Mucosa of descending colon (tissue), 3 donors: ENCODE measurements around the gene ACTR1B. TPM values are rescaled to one million over a fixed set of nuclear protein-coding genes. Genes with fewer than 3 reads are reported as not detected.
A peak's percentile ranks its signal among the peaks of the same experiment; 100 is the strongest.
"Not testable (repeated sequence)": the region's sequence is repeated elsewhere in the genome, so short reads cannot be mapped to it uniquely, and the experiment has no call there.

Experiments
- ATAC-seq: fragments of 200-7000 bp; cut with Tn5 transposase; one replicate; pipeline ENCODE4 v1.9.1; 2020; ENCODE audit warnings: mild to moderate bottlenecking, moderate library complexity
- DNase-seq, 3 donors: peaks; one replicate each; pipeline ENCODE4 v3.0.0-alpha.2; 2020
- H3K36me3 ChIP-seq: fragments of 200-600 bp; one replicate; pipeline ENCODE4 v1.8.0; 2021; ENCODE audit warnings: low read depth, mild to moderate bottlenecking
- H3K4me1 ChIP-seq: fragments of 200-600 bp; one replicate; pipeline ENCODE4 v1.8.0; 2021; ENCODE audit warnings: low read depth, mild to moderate bottlenecking
- H3K4me3 ChIP-seq: fragments of 200-600 bp; one replicate; pipeline ENCODE4 v1.8.0; 2021; ENCODE audit warnings: mild to moderate bottlenecking
- H3K9me3 ChIP-seq: fragments of 200-600 bp; one replicate; pipeline ENCODE4 v1.8.0; 2021; ENCODE audit warnings: mild to moderate bottlenecking
- intact Hi-C, 2 donors: fragments of 100-400 bp; cut with DNase I in 1 of 2; cut with micrococcal nuclease in 1 of 2; formaldehyde crosslinking; loops; one replicate each; pipeline versions ENCODE4 v1.11.0 to v1.11.1; 2022; cut with DNase I, micrococcal nuclease
- total RNA-seq, 3 donors: library from RNA; stranded (reverse); fragmentation: NEBNext Ultra II Directional in 2 of 3; extraction: Animal tissue kit (Norgen Biotek cat#: 25700) in 2 of 3; gene quantifications; one replicate each; pipeline versions ENCODE4 v1.2.1 to v1.2.4, GENCODE V29; 2021 to 2023
- TF ChIP-seq, protein P1 (sequence below): fragments of 200-600 bp; IDR thresholded peaks from one replicate; pipeline ENCODE4 v1.8.0; 2022; ENCODE audit warnings: antibody characterized with exemption, mild to moderate bottlenecking
- donor health status: DM: no; HTN: no; CAD: no; lungs with moderate emphysema.
- donor health status: DM: no; HTN: no; CAD: no.
- donor health status: DM: no; HTN: yes; CAD: no.

ACTR1B gene
- total RNA-seq, 3 donors from 2014 or later = 63.4 to 79.7 (median 78.3) TPM

DNA sequence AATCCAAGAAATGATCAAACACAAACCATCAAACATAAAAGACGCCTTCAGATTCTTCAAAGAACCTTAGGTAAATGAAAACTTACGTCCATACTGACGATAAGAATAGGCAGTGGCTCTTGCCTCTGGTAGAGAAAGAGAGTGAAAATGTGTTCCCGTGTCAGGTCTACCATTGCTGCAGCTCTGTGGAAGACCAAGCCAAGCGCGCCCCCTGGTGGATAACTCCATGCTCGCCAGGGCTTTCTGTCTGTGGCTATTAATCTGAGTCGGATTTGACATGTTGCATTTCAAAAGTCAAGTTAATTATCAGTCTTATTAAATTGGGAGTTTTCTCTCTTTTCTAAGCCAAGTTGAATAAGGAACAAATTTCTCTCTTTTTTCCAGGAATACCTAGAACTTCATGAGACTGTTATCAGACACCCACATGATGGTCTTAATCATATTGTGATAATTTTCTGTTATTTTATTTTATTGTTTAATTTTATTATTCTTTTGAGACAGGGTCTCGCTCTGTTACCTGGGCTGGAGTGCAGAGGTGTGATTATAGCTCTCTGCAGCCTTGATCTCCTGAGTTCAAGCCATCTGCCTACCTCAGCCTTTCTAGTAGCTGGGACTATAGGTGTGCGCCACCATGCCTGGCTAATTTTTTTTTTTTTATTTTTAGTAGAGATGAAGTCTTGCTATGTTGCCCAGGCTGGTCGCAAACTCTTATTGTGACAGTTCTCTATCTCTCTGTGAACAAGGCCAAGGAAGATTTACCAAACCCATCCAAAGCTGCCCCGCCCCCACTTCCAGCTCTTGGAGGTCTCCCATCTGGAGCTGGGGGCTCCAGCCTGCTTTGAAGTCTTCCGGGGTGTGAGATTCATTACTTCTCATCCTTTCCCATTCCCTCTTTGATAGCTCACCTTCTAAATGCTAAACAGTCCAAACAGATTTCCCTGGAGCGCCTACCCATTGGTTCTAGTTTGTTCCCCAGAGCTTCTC is 33.7 kb upstream of the ACTR1B start:
- intact Hi-C loops = loop anchor here (5.0 to 10.0 kb wide), 2 partner anchors 103 to 105 kb away; no protein-coding TSS in a partner anchor
- H3K4me1 ChIP-seq = no peaks in the 10 kb centered on the region
- H3K36me3 ChIP-seq = no peaks in the 10 kb centered on the region
- H3K9me3 ChIP-seq = no peaks in the 10 kb centered on the region
- H3K4me3 ChIP-seq = no peak overlapping the region
- TF ChIP-seq, protein P1, sequence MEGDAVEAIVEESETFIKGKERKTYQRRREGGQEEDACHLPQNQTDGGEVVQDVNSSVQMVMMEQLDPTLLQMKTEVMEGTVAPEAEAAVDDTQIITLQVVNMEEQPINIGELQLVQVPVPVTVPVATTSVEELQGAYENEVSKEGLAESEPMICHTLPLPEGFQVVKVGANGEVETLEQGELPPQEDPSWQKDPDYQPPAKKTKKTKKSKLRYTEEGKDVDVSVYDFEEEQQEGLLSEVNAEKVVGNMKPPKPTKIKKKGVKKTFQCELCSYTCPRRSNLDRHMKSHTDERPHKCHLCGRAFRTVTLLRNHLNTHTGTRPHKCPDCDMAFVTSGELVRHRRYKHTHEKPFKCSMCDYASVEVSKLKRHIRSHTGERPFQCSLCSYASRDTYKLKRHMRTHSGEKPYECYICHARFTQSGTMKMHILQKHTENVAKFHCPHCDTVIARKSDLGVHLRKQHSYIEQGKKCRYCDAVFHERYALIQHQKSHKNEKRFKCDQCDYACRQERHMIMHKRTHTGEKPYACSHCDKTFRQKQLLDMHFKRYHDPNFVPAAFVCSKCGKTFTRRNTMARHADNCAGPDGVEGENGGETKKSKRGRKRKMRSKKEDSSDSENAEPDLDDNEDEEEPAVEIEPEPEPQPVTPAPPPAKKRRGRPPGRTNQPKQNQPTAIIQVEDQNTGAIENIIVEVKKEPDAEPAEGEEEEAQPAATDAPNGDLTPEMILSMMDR = peak; percentile 87
- ATAC-seq (peak; percentile 97), DNase-seq (peak; percentile 89 to 99 (median 93))

DNA sequence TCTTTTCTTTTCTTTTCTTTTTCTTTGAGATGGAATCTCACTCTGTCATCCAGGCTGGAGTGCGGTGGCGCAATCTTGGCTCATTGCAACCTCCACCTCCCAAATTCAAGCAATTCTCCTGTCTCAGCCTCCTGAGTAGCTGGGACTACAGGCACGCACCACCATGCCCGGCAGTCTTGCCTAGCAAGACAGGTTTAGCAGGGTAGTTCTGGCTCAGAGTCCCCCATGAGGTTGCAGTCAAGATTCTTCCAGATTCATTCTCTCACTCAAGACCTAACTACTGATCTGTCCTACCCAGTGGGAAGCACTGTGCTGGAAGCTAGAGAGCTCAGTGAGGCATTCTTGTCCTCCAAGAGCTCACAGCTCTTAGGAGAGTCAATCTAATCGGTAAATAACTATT is 31.9 kb upstream of the ACTR1B start:
- H3K4me1 ChIP-seq = no peaks in the 10 kb centered on the region
- intact Hi-C loops = loop anchor here (5.0 to 10.0 kb wide), 2 partner anchors 101 to 103 kb away; no protein-coding TSS in a partner anchor
- ATAC-seq = no peak

DNA sequence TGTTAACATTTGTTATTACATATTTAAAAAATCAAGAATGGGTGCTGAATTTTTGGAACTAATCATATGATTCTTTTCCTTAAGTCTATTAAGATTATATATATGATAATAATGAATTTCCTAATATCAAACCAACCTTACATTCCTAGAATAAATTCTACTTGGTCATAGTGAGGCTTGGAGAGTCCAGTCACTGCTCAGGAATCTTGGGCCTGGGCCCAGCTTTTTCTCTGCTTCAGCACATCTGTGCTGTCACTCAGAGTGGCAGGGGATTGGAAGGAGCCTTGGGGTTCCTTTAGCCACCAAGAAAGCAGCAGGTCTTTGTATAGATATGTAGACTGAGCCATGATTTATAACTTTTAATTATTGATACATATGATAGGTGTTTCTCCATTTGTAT is 29.6 kb upstream of the ACTR1B start:
- no peaks in the 10 kb centered on the region for H3K9me3 ChIP-seq

More for the DNA sequence above, 31.9 kb upstream of the ACTR1B start:
- no peaks in the 10 kb centered on the region for H3K9me3 ChIP-seq
- H3K4me3 ChIP-seq = no peak overlapping the region
- no peaks in the 10 kb centered on the region for H3K36me3 ChIP-seq
- no peak for DNase-seq
- TF ChIP-seq, protein P1 = no peak

DNA sequence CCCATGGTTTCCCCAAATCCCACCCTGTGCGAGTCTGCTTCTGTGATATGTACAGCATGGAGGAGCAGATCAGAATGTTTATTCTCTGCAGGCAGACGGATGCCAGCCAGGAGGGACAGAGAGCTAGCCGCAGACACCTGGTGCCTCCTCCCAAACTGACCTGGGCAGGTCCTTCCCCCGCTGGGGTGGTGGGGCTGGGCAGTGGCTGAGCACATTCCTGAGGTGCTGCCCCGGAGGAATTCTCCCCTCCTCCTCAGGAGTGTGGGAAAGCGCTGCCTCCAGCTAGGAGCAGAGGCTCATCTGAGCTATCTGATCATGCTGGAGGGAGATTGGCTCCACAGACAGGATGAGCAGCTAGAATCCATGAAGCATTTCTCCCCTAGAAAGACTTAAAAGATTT is 27.3 kb upstream of the ACTR1B start:
- no peak for DNase-seq

More for the DNA sequence above, 29.6 kb upstream of the ACTR1B start:
- H3K4me1 ChIP-seq = no peaks in the 10 kb centered on the region
- intact Hi-C loops = loop anchor here in 1 of 2 donors (10.0 kb wide), 1 partner anchor 99 kb away; no protein-coding TSS in a partner anchor
- ATAC-seq (no peak), DNase-seq (no peak)
- TF ChIP-seq, protein P1 = no peak
- H3K4me3 ChIP-seq = no peak overlapping the region
- no peaks in the 10 kb centered on the region for H3K36me3 ChIP-seq

DNA sequence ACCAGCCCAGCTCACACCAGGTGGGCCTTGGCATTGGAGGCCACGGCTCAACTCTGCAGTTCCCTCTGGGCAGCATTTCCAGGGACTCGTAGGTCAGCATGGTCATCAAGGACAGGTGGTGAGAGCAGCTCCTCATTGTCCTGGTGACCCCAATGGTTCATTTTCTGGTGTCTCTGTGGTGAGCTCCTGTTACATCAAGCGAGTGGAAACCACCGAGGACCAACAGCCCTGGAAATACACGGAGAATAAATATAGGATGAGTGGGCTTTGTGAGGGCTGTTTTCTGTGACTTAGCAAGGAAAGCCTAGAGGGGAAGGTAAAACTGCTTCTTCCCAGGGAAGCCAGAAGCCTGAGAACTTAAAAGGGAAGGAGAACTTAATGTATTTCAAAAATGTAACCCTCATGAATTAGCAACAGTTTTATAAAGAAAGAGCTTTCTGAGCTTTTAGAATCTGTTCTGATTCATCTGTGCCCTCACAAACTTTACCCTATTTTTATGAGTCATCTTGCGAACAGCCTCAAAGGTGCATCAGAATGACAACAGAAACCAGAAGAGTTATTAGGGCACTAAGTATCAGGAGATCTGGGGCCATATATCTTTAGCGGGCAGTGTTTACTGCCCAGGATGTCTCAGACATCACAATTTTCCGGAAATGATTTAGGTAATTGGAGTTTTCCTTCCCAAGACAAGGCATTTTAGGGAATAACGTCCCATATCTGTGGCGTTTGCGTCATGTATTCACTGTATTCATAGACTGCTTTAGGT is 24.4 kb upstream of the ACTR1B start:
- Histone ChIP-seq H3K4me3 (no peak overlapping the region), H3K9me3 (no peaks in the 10 kb centered on the region), H3K4me1 (no peaks in the 10 kb centered on the region), H3K36me3 (no peaks in the 10 kb centered on the region)
- ATAC-seq (no peak), DNase-seq (no peak)
- TF ChIP-seq, protein P1 = no peak
- intact Hi-C loops = no loop called here

More for the DNA sequence above, 27.3 kb upstream of the ACTR1B start:
- Histone ChIP-seq H3K4me3 (no peak overlapping the region), H3K36me3 (no peaks in the 10 kb centered on the region), H3K9me3 (no peaks in the 10 kb centered on the region), H3K4me1 (no peaks in the 10 kb centered on the region)
- TF ChIP-seq, protein P1 = no peak
- intact Hi-C loops = loop anchor here in 1 of 2 donors (10.0 kb wide), 1 partner anchor 96 kb away; no protein-coding TSS in a partner anchor
- no peak for ATAC-seq

DNA sequence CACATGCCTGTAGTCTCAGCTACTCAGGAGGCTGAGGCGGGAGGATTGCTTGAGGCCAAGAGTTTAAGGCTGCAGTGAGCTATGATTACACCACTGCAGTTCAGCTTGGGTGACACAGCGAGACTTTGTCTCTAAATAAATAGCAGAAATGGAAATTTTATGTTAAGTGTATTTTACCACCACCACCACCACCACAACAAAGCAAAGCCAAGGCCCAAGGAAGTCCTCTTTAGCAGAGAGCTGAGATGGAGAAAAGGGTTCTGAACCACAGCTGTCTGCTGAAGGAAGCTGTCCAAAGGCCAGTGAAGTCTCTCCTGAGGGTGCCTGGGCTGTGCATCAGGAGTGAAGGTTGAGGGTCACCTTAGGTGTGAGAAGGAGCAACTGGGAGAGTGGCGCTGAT is 23.4 kb upstream of the ACTR1B start:
- DNase-seq, intact Hi-C loops, ATAC-seq, H3K36me3 ChIP-seq, H3K4me1 ChIP-seq, H3K4me3 ChIP-seq, H3K9me3 ChIP-seq: not testable (repeated sequence)
